ACHN (cell line): ENCODE measurements around the gene NR2F6.
"Not testable (repeated sequence)": the region's sequence is repeated elsewhere in the genome, so short reads cannot be mapped to it uniquely, and the experiment has no call there.

Experiments
- DNase-seq: peaks from one replicate; pipeline ENCODE4 v3.0.0-alpha.2; 2015
- in situ Hi-C: cut with HindIII; loops from 2 replicates; pipeline ENCODE4 v1.10.0; 2017; ENCODE audit warnings: low sequenced_read_pairs, low pct_ligation_motif_present, low pct_unique_long_range_greater_than_20kb

The NR2F6 gene

GRCh38 chr19:17245535-17245984, at the start of gene NR2F6:
Gene NR2F6 (minus strand): TSS chr19:17245919. CDS start chr19:17245220, 699 bp downstream.
- in situ Hi-C loops, result no loop called here
- DNase-seq, result no peak

GRCh38 chr19:17294051-17294891, 48.6 kb upstream of the NR2F6 start:
- no peak for DNase-seq
- in situ Hi-C loops, result no loop called here

GRCh38 chr19:17293605-17294004, 47.9 kb upstream of the NR2F6 start:
- no peak for DNase-seq
- in situ Hi-C loops, result no loop called here

- in situ Hi-C loops, result no loop called here
- peak; percentile 85 for DNase-seq
These were observed 46.8 kb upstream of the NR2F6 start for GRCh38 chr19:17292301-17293074.

GRCh38 chr19:17289489-17289888, 43.8 kb upstream of the NR2F6 start:
- in situ Hi-C loops, result no loop called here
- no peak for DNase-seq

- in situ Hi-C loops, result no loop called here
- no peak for DNase-seq
These were observed 41.0 kb upstream of the NR2F6 start for GRCh38 chr19:17286752-17287151.

GRCh38 chr19:17286263-17286662, 40.5 kb upstream of the NR2F6 start:
- in situ Hi-C loops, result no loop called here
- no peak for DNase-seq

- DNase-seq, result no peak
- in situ Hi-C loops, result no loop called here
These were observed 39.9 kb upstream of the NR2F6 start for GRCh38 chr19:17285415-17286135.

- in situ Hi-C loops, result no loop called here
- no peak for DNase-seq
These were observed 37.8 kb upstream of the NR2F6 start for GRCh38 chr19:17283504-17283996.

GRCh38 chr19:17282488-17283125, 36.9 kb upstream of the NR2F6 start:
- in situ Hi-C loops, result no loop called here
- DNase-seq, result peak; percentile 81

GRCh38 chr19:17281391-17282304, 35.9 kb upstream of the NR2F6 start, which contains the start of gene ANKLE1:
Gene ANKLE1 (plus strand): TSS chr19:17281901. CDS start chr19:17281921, 20 bp downstream.
- in situ Hi-C loops, result no loop called here
- peak; percentile 57 for DNase-seq

GRCh38 chr19:17279436-17279835, 33.7 kb upstream of the NR2F6 start:
- in situ Hi-C loops, result no loop called here

GRCh38 chr19:17275441-17276175, 29.9 kb upstream of the NR2F6 start:
- DNase-seq, result no peak
- in situ Hi-C loops, result no loop called here

More at GRCh38 chr19:17279436-17279835, 33.7 kb upstream of the NR2F6 start:
- DNase-seq, result no peak

- in situ Hi-C loops, DNase-seq: not testable (repeated sequence)
These were observed 29.2 kb upstream of the NR2F6 start for GRCh38 chr19:17274892-17275291.

GRCh38 chr19:17268754-17269153, 23.0 kb upstream of the NR2F6 start:
- DNase-seq, result no peak
- in situ Hi-C loops, result no loop called here

- in situ Hi-C loops, result no loop called here
- DNase-seq, result peak; percentile 96
These were observed 21.5 kb upstream of the NR2F6 start, which contains the start of gene BABAM1 for GRCh38 chr19:17266975-17267788. Gene BABAM1 (plus strand): TSS chr19:17267443. CDS start chr19:17268807, 1,364 bp downstream.
